Panc1 (cell line): ENCODE data around the gene UBE2V1. TPM values are rescaled to one million over a fixed set of nuclear protein-coding genes. Genes with fewer than 3 reads are reported as not detected.

Experiments used
- ATAC-seq: fragments of 200-7000 bp; cut with Tn5 transposase; 2 replicates; pipeline ENCODE4 v1.9.1; 2020; ENCODE audit warnings: mild to moderate bottlenecking, moderate library complexity
- BruUV-seq: library from RNA; stranded (reverse); fragments of 400-500 nt; replicated peaks from 2 replicates; lab custom pipeline; 2021; lab: Mats Ljungman, UMichigan
- CTCF ChIA-PET: fragments of 300-600 bp; sonication (Branson Sonifier 250); formaldehyde crosslinking; loops from one replicate; lab custom pipeline; 2022; ENCODE audit warnings: antibody characterized with exemption; lab: Charles Lee
- POLR2A ChIA-PET: fragments of 300-600 bp; sonication (Branson Sonifier 250); formaldehyde crosslinking; loops from one replicate; lab custom pipeline; 2022; ENCODE audit warnings: antibody characterized with exemption; lab: Charles Lee
- DNase-seq: peaks from one replicate; pipeline ENCODE4 v3.0.0-alpha.2; 2010; ENCODE audit warnings: low read depth, low spot score
- H3K27ac ChIP-seq: 2 replicates; pipeline ENCODE4 v1.5.1; 2011; ENCODE audit warnings: mild to moderate bottlenecking, low read length, inconsistent platforms
- H3K27me3 ChIP-seq: fragments of 200-500 bp; sonication (Bioruptor generic); 2 replicates; pipeline ENCODE4 v1.6.0; 2014; ENCODE audit warnings: low read length, inconsistent platforms; ENCODE audit not compliant: control insufficient read depth, insufficient read depth
- H3K36me3 ChIP-seq: fragments of 200-500 bp; sonication (Bioruptor generic); 2 replicates; pipeline ENCODE4 v1.5.1; 2014; ENCODE audit warnings: inconsistent platforms, mild to moderate bottlenecking, low read length, moderate library complexity; ENCODE audit not compliant: control insufficient read depth, insufficient read depth
- H3K4me1 ChIP-seq: 2 replicates; pipeline ENCODE4 v1.5.1; 2011; ENCODE audit warnings: inconsistent platforms, mild to moderate bottlenecking, low read length, moderate library complexity; ENCODE audit not compliant: control insufficient read depth, insufficient read depth
- H3K4me3 ChIP-seq, 2 experiments: 2 replicates each; pipeline ENCODE4 v1.5.1; 2011 to 2012; ENCODE audit warnings: low read depth in 2 of 2, low read length in 2 of 2, mild to moderate bottlenecking in 2 of 2, inconsistent platforms in 1 of 2, moderate library complexity in 1 of 2
- H3K9me3 ChIP-seq: fragments of 200-500 bp; sonication (Bioruptor generic); 2 replicates; pipeline ENCODE4 v1.5.1; 2014; ENCODE audit warnings: low read depth, mild to moderate bottlenecking, inconsistent platforms, low read length, moderate library complexity; ENCODE audit not compliant: control insufficient read depth, insufficient read depth
- POLR2AphosphoS5 ChIP-seq: IDR thresholded peaks from 2 replicates; pipeline ENCODE4 v1.6.1; 2012; ENCODE audit warnings: mild to moderate bottlenecking, low read depth, low read length, moderate library complexity
- REST ChIP-seq, 2 experiments: IDR thresholded peaks; 2 replicates each; pipeline ENCODE4 v1.6.1; 2011 to 2012; ENCODE audit warnings: low read depth in 2 of 2, control low read depth in 1 of 2, low read length in 1 of 2, mild to moderate bottlenecking in 1 of 2, moderate library complexity in 1 of 2; ENCODE audit not compliant: insufficient read depth in 1 of 2
- SIN3A ChIP-seq: IDR thresholded peaks from 2 replicates; pipeline ENCODE4 v1.6.1; 2012; ENCODE audit warnings: low read depth, mild to moderate bottlenecking, low read length, moderate library complexity, borderline replicate concordance; ENCODE audit not compliant: insufficient read depth
- TCF7L2 ChIP-seq: IDR thresholded peaks from 2 replicates; pipeline ENCODE4 v1.6.1; 2011; ENCODE audit warnings: mild to moderate bottlenecking, low read depth, low read length, inconsistent platforms
- in situ Hi-C: cut with HindIII; loops from 2 replicates; pipeline ENCODE4 v1.10.0; 2016; ENCODE audit warnings: low sequenced_read_pairs, low pct_unique_long_range_greater_than_20kb
- intact Hi-C: fragments of 100-400 bp; cut with micrococcal nuclease; formaldehyde crosslinking; loops from one replicate; pipeline ENCODE4 v1.10.0; 2022; ENCODE audit not compliant: unreplicated experiment
- total RNA-seq: library from RNA; stranded (reverse); gene quantifications from one replicate; pipeline ENCODE4 v1.2.1, GENCODE V29; 2021; ENCODE audit not compliant: unreplicated experiment
- TF ChIP-seq, protein P1 (sequence below): fragments of 450-650 bp; IDR thresholded peaks from 2 replicates; pipeline ENCODE4 v1.5.1; 2017; ENCODE audit warnings: mild to moderate bottlenecking

Gene UBE2V1
- total RNA-seq, 1 experiment from 2014 or later = 115 TPM

DNA sequence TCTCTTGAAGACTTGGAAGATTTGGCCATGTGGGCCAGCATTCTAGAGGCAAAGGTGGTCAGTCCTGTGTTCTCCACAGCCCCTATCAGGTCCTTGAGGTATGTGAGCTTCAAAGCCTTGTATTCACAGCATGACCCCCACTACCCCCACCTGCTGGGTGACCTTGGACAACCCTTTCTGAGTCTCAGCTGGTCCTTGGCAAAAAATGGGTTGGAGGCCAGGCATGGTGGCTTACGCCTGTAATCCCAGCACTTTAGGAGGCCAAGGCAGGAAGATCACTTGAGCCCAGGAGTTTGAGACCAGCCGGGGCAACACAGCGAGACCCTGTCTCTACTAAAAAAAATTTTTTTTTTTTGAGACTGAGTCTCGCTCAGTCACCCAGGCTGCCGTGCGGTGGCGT lies 42.6 kb downstream of the UBE2V1 start:
- no TSS peak for BruUV-seq
- no peaks in the 10 kb centered on the region for H3K9me3 ChIP-seq
- ChIA-PET POLR2A (interaction anchor here (1.3 kb wide), 1 partner anchor 81 kb away, joined by 3 read pairs; no protein-coding TSS in a partner anchor), CTCF (interaction anchor here (0.7 to 4.1 kb wide), 6 partner anchors 10 to 1468 kb away, joined by 6 to 97 read pairs (median 8); no protein-coding TSS in a partner anchor)
- DNase-seq (no peak), ATAC-seq (no peak)
- H3K27me3 ChIP-seq = no peaks in the 10 kb centered on the region
- intact Hi-C loops (no loop called here), in situ Hi-C loops (no loop called here)
- 0 out of 2 replicates have a peak, but pooled peaks cover 6% of the 10 kb centered on the region for H3K4me1 ChIP-seq
- TF ChIP-seq SIN3A (no peak), REST (IDR thresholded peaks at IDR 0.05; ENCODE audit: insufficient read depth in 1 of 2, low read depth in 2 of 2, low read length in 1 of 2) (no peak), TCF7L2 (no peak), POLR2AphosphoS5 (no peak)
- TF ChIP-seq, protein P1, sequence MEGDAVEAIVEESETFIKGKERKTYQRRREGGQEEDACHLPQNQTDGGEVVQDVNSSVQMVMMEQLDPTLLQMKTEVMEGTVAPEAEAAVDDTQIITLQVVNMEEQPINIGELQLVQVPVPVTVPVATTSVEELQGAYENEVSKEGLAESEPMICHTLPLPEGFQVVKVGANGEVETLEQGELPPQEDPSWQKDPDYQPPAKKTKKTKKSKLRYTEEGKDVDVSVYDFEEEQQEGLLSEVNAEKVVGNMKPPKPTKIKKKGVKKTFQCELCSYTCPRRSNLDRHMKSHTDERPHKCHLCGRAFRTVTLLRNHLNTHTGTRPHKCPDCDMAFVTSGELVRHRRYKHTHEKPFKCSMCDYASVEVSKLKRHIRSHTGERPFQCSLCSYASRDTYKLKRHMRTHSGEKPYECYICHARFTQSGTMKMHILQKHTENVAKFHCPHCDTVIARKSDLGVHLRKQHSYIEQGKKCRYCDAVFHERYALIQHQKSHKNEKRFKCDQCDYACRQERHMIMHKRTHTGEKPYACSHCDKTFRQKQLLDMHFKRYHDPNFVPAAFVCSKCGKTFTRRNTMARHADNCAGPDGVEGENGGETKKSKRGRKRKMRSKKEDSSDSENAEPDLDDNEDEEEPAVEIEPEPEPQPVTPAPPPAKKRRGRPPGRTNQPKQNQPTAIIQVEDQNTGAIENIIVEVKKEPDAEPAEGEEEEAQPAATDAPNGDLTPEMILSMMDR = no peak
- H3K36me3 ChIP-seq = no peaks in the 10 kb centered on the region
- H3K4me3 ChIP-seq = no peak overlapping the region
- no peak overlapping the region for H3K27ac ChIP-seq

DNA sequence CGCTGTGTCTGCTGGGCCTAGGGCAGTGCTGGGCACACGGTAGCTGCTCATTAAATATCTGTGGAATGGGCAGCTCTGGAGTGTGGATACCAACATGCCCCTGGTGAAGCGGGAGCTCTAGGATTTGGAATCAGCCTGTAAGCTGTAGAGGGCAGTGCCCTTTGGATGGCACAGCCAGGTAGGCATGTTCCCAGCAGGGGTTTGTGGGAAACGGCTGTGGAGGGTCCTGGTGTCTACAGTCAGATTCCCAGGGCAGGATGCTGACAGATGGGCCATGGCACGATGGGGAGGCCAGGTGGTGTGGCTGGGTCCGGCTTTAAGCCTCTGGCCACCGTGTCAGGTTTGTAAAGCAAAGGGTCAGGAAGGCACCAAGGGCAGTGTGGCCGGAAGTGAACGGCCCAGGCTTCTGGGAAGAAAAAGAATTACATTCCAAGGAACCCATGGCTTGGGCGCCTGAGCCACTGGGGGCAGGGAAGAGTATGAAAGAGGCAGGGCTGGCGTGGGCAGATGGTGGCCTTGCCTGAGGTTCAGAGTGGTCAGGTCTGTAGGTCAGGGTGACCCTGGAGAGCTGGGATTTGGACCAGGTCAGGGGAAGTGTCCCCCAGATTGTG lies 44.8 kb downstream of the UBE2V1 start:
- Histone ChIP-seq H3K4me3 (no peak overlapping the region), H3K27me3 (no peaks in the 10 kb centered on the region), H3K36me3 (no peaks in the 10 kb centered on the region), H3K4me1 (0 out of 2 replicates have a peak, but pooled peaks cover 6% of the 10 kb centered on the region), H3K9me3 (no peaks in the 10 kb centered on the region), H3K27ac (no peak overlapping the region)
- ATAC-seq = no peak
- no TSS peak for BruUV-seq
- TF ChIP-seq, protein P1 = no peak
- TF ChIP-seq REST (IDR thresholded peaks at IDR 0.05; ENCODE audit: insufficient read depth in 1 of 2, low read depth in 2 of 2, low read length in 1 of 2) (no peak), POLR2AphosphoS5 (no peak), SIN3A (no peak), TCF7L2 (no peak)
- ChIA-PET POLR2A (no interaction called here), CTCF (interaction anchor here (0.5 to 4.1 kb wide), 2 partner anchors 88 to 110 kb away, joined by 4 to 97 read pairs; no protein-coding TSS in a partner anchor)
- intact Hi-C loops (no loop called here), in situ Hi-C loops (no loop called here)
- DNase-seq = no peak
